Astrocyte (in vitro differentiated cells and primary cell): Measurements from ENCODE around the gene PTTG1.

Experiments
- EZH2 ChIP-seq: IDR thresholded peaks from 2 replicates; pipeline ENCODE4 v1.6.1; 2012; ENCODE audit warnings: mild to moderate bottlenecking, low read length, inconsistent platforms; ENCODE audit not compliant: insufficient read depth
- TF ChIP-seq, protein P1 (sequence below): IDR thresholded peaks from 2 replicates; pipeline ENCODE4 v1.5.1; 2011; ENCODE audit warnings: low read depth, mild to moderate bottlenecking, inconsistent platforms, low read length, moderate library complexity; ENCODE audit not compliant: insufficient read depth

DNA sequence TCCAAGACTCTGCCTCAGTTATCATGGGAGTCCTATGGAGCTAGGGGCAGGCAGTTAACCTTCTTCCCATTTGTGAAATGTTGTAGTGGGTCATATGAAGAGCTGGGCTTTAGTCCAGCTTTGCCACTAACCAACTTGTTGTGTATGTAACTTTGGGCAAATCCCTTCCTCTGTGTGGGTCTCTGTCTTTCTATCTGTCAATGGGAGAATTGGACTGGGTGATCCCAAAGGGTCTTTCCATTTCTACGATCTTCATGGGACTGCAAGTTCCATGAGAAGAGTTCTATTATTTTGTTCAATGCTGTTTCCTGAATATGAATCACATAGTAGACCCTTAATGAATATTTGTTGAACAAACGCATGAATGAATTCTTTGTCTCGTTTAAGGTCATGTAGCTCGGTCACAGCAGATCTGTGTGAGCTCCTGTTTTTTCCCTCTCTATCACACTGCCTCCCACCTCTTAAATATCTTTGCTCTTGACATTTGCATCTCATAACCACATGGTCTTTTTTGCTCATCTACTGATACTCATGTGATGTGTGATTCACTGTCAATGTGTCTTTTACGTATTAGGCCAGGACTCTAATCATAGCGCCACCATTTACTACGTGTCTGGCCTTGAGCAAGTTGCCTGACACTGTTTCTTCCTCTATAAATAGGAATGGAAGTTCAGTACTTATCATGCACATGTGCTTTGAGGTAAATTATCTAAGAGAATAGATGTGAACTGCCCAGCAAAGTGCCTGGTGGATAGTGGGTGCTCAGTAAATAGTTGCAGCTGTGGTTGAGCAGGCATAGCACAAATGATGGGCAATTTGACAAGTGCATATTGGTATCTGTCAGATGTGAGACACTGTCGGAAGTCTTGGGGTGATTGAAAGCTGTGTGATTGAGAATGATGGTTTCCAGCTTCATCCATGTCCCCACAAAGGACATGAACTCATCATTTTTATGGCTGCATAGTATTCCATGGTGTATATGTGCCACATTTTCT lies 37.4 kb downstream of the PTTG1 start:
- TF ChIP-seq, protein P1, sequence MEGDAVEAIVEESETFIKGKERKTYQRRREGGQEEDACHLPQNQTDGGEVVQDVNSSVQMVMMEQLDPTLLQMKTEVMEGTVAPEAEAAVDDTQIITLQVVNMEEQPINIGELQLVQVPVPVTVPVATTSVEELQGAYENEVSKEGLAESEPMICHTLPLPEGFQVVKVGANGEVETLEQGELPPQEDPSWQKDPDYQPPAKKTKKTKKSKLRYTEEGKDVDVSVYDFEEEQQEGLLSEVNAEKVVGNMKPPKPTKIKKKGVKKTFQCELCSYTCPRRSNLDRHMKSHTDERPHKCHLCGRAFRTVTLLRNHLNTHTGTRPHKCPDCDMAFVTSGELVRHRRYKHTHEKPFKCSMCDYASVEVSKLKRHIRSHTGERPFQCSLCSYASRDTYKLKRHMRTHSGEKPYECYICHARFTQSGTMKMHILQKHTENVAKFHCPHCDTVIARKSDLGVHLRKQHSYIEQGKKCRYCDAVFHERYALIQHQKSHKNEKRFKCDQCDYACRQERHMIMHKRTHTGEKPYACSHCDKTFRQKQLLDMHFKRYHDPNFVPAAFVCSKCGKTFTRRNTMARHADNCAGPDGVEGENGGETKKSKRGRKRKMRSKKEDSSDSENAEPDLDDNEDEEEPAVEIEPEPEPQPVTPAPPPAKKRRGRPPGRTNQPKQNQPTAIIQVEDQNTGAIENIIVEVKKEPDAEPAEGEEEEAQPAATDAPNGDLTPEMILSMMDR = no peak
- no peak for TF ChIP-seq EZH2
